Right lobe of liver (tissue), 4 donors: ENCODE results near the gene CCDC88C.

Source experiments
- POLR2A ChIP-seq: fragments of 450-650 bp; IDR thresholded peaks from one replicate; pipeline ENCODE4 v1.6.1; 2017; ENCODE audit warnings: antibody characterized with exemption, mild to moderate bottlenecking
- TF ChIP-seq, protein P1 (sequence below), 4 donors: fragments of 200-600 bp in 3 of 4; fragments of 450-650 bp in 1 of 4; IDR thresholded peaks; one replicate each; pipeline versions ENCODE4 v1.5.1 to v1.8.0; 2016 to 2022; ENCODE audit warnings: antibody characterized with exemption in 4 of 4, mild to moderate bottlenecking in 2 of 4
- donor health status: DM: no; HTN: no; CAD: no.
- donor health status: DM: no; HTN: no; CAD: no.
- donor health status: DM: no; HTN: yes; CAD: no.

GRCh38 chr14:91227183-91227628 is 190.4 kb downstream of the CCDC88C start:
- TF ChIP-seq POLR2A: no peak
- TF ChIP-seq, protein P1, sequence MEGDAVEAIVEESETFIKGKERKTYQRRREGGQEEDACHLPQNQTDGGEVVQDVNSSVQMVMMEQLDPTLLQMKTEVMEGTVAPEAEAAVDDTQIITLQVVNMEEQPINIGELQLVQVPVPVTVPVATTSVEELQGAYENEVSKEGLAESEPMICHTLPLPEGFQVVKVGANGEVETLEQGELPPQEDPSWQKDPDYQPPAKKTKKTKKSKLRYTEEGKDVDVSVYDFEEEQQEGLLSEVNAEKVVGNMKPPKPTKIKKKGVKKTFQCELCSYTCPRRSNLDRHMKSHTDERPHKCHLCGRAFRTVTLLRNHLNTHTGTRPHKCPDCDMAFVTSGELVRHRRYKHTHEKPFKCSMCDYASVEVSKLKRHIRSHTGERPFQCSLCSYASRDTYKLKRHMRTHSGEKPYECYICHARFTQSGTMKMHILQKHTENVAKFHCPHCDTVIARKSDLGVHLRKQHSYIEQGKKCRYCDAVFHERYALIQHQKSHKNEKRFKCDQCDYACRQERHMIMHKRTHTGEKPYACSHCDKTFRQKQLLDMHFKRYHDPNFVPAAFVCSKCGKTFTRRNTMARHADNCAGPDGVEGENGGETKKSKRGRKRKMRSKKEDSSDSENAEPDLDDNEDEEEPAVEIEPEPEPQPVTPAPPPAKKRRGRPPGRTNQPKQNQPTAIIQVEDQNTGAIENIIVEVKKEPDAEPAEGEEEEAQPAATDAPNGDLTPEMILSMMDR (IDR thresholded peaks at IDR 0.05): no peak
